Glutamatergic neuron (in vitro differentiated cells): ENCODE measurements around the gene DUSP10. TPM values are rescaled to one million over a fixed set of nuclear protein-coding genes. Genes with fewer than 3 reads are reported as not detected.
A peak's percentile ranks its signal among the peaks of the same experiment; 100 is the strongest.

ENCODE experiments used
- DNase-seq: peaks from one replicate; pipeline ENCODE4 v3.0.0; 2022
- H3K27ac Mint-ChIP-seq: one replicate; pipeline ENCODE4 v1.8.0; 2020; ENCODE audit warnings: mild to moderate bottlenecking, mixed read lengths, inconsistent platforms; ENCODE audit not compliant: unreplicated experiment
- H3K27me3 Mint-ChIP-seq: one replicate; pipeline ENCODE4 v1.8.0; 2020; ENCODE audit warnings: mild to moderate bottlenecking, moderate library complexity, mixed read lengths, inconsistent platforms; ENCODE audit not compliant: unreplicated experiment
- H3K36me3 Mint-ChIP-seq: one replicate; pipeline ENCODE4 v1.8.0; 2020; ENCODE audit warnings: mild to moderate bottlenecking, mixed read lengths, inconsistent platforms; ENCODE audit not compliant: unreplicated experiment
- H3K4me1 Mint-ChIP-seq: one replicate; pipeline ENCODE4 v1.8.0; 2020; ENCODE audit warnings: mild to moderate bottlenecking, low read depth, mixed read lengths, inconsistent platforms; ENCODE audit not compliant: unreplicated experiment
- H3K4me3 Mint-ChIP-seq: one replicate; pipeline ENCODE4 v1.8.0; 2020; ENCODE audit warnings: mild to moderate bottlenecking, mixed read lengths, inconsistent platforms; ENCODE audit not compliant: unreplicated experiment
- H3K9me3 Mint-ChIP-seq: one replicate; pipeline ENCODE4 v1.8.0; 2020; ENCODE audit warnings: mild to moderate bottlenecking, moderate library complexity, mixed read lengths, inconsistent platforms; ENCODE audit not compliant: unreplicated experiment
- CTCF ChIP-seq: fragments of 200-600 bp; sonication (generic); IDR thresholded peaks from one replicate; pipeline ENCODE4 v1.5.0; 2021; ENCODE audit not compliant: partially characterized antibody, unreplicated experiment
- total RNA-seq: library from RNA; stranded (reverse); fragmentation: NEBNext Ultra II Directional; extraction: Animal tissue kit (Norgen Biotek cat#: 25700); gene quantifications from one replicate; pipeline ENCODE4 v1.2.1, GENCODE V29; 2021; ENCODE audit not compliant: unreplicated experiment

Gene DUSP10
- total RNA-seq, 1 donor from 2014 or later = 21.5 TPM

GRCh38 chr1:221712198-221712684, 29.6 kb downstream of the DUSP10 start:
- Mint-ChIP-seq H3K36me3 (no peaks in the 10 kb centered on the region), H3K4me1 (peaks cover 59% of the 10 kb centered on the region), H3K27me3 (no peaks in the 10 kb centered on the region), H3K27ac (no peak overlapping the region), H3K9me3 (peaks cover 6% of the 10 kb centered on the region), H3K4me3 (no peak overlapping the region)
- no peak for TF ChIP-seq CTCF
- no peak for DNase-seq

- no peak overlapping the region for H3K27ac Mint-ChIP-seq
- no peaks in the 10 kb centered on the region for H3K27me3 Mint-ChIP-seq
- H3K4me1 Mint-ChIP-seq = peaks cover 55% of the 10 kb centered on the region
- no peak for DNase-seq
- no peaks in the 10 kb centered on the region for H3K36me3 Mint-ChIP-seq
- no peak for TF ChIP-seq CTCF
- H3K4me3 Mint-ChIP-seq = no peak overlapping the region
- peaks cover 6% of the 10 kb centered on the region for H3K9me3 Mint-ChIP-seq
Observed at GRCh38 chr1:221711656-221712055, 30.2 kb downstream of the DUSP10 start.

GRCh38 chr1:221711063-221711577, 30.8 kb downstream of the DUSP10 start:
- H3K36me3 Mint-ChIP-seq = peaks cover 2% of the 10 kb centered on the region
- H3K9me3 Mint-ChIP-seq = peaks cover 6% of the 10 kb centered on the region
- H3K27me3 Mint-ChIP-seq = no peaks in the 10 kb centered on the region
- DNase-seq = no peak
- H3K27ac Mint-ChIP-seq = no peak overlapping the region
- no peak for TF ChIP-seq CTCF
- peaks cover 51% of the 10 kb centered on the region for H3K4me1 Mint-ChIP-seq
- no peak overlapping the region for H3K4me3 Mint-ChIP-seq

GRCh38 chr1:221709854-221710253, 32.0 kb downstream of the DUSP10 start:
- no peak for TF ChIP-seq CTCF
- H3K27ac Mint-ChIP-seq = peak overlapping the region; percentile 90
- DNase-seq = no peak
- peaks cover 41% of the 10 kb centered on the region for H3K4me1 Mint-ChIP-seq
- peaks cover 9% of the 10 kb centered on the region for H3K36me3 Mint-ChIP-seq
- peaks cover 6% of the 10 kb centered on the region for H3K9me3 Mint-ChIP-seq
- H3K4me3 Mint-ChIP-seq = no peak overlapping the region
- no peaks in the 10 kb centered on the region for H3K27me3 Mint-ChIP-seq

- Mint-ChIP-seq H3K4me1 (peaks cover 33% of the 10 kb centered on the region), H3K36me3 (peaks cover 9% of the 10 kb centered on the region), H3K27ac (peak overlapping the region; percentile 90), H3K4me3 (no peak overlapping the region), H3K27me3 (no peaks in the 10 kb centered on the region), H3K9me3 (no peaks in the 10 kb centered on the region)
- TF ChIP-seq CTCF = no peak
- peak; percentile 28 for DNase-seq
Observed at GRCh38 chr1:221708987-221709386, 32.9 kb downstream of the DUSP10 start.
